HG02588 (cell line): ENCODE results near the gene NXN.
"Not testable (repeated sequence)": the region's sequence is repeated elsewhere in the genome, so short reads cannot be mapped to it uniquely, and the experiment has no call there.

ENCODE experiments used
- ATAC-seq: cut with Tn5 transposase; IDR thresholded peaks from one replicate; pipeline ENCODE4 v1.9.1; 2021; ENCODE audit warnings: mild to moderate bottlenecking, moderate library complexity; ENCODE audit not compliant: unreplicated experiment

The NXN gene

DNA sequence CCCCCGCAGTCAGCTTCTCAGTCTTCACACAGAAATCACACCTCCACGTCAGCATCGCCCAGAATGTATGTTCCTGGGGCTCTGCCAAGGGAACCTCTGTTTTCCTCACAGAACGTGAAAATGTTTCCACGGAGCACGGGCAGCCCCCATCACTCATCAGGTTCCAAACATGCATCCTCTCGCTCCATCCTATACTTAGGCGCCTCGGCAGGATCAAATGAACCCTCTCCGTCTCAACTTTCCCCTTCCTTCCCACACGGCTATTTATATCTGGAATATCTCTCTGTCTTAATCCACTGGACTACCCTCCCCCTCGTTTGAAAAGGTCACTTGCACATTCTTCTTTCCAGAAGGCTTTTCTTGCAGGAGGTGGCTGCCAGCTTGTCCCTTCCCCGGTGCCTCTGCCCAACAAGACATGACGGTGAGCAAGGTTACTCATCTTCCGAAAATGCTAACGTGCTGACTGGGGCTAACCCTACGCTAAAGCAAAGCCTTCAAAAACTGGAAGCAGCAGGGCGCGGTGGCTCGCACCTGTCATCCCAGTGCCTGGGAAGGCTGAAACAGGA, 21.6 kb downstream of the NXN start:
- no peak for ATAC-seq

DNA sequence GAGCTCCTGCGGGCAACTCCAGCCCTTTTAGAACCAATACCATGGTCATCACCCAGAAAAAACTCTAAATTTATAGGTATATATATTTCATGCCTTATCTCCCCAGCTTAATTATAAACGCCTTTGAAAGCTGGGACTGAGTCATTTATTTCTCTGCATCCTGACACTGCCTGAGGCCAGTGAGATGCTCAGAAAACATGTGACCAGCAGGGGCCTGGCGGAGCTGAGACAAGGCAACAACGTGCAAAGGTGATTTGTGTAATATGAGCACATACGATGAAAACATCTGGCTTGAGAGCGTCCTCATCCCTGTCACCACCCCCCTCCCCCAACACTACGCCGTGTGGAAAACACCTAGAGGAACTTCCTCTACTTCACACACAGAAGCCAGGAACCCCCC, 22.7 kb downstream of the NXN start:
- no peak for ATAC-seq

DNA sequence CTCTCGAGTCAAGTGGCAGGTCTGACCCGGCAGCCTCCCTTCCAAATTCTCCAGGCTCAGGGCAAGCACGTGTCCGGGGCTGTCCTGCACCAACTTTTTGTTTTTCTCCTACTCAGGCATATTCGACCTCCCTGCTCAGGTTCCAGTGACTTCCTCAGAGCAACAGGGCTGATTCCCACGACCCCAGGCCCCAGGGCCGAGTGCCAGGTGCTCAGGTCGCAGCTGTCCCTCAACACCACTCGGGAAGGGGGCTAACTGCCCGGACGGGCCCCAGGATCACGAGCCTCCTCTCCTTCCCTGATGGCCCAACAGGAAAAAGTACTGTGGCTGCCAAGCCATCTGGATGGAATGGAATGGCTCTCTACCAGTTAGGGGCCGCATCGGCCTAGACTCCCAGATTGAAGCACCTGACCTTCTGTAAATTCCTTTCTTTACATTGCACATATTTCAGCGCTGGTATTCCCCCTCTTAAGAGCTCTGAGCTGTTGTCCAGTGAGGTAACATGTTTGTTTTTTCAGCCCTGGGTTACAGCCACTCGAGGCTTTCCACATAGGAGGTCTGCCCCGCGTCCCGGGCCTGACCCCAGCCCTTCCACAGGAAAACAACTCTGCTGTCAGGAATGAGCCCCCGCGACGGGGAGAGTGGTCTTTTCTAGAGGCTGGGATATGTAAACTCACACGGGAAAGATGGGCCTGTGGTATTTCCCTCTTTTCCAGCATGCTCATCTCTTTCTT, 25.0 kb downstream of the NXN start:
- ATAC-seq, result no peak

DNA sequence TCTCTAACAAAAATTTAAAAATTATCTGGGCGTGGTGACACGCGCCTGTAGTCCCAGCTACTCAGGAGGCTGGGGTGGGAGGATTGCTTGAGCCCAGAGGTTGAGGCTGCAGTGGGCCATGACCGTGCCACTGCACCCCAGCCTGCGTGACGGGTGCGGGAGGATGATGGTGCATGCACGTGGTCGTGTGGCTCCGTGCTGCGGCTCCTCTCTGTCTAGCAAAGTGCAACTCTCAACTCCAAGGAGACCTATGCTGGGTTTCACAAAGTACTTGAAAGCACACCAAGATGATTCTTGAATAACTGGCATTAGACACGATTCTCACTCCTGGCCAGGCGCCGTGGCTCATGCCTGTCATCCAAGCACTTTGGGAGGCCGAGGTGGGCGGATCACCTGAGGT, 25.8 kb downstream of the NXN start:
- no peak for ATAC-seq

DNA sequence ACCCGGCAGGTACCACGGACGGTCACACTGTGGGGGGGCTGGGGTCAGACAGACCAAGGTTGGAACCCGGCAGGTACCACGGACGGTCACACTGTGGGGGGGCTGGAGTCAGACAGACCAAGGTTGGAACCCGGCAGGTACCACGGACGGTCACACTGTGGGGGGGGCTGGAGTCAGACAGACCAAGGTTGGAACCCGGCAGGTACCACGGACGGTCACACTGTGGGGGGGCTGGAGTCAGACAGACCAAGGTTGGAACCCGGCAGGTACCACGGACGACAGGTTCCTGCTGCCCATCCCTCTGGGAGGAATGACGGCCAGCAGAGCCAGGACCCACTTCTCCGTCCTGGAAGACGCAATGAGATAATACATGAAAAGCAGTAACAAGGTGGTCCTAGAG, 27.0 kb downstream of the NXN start:
- not testable (repeated sequence) for ATAC-seq

DNA sequence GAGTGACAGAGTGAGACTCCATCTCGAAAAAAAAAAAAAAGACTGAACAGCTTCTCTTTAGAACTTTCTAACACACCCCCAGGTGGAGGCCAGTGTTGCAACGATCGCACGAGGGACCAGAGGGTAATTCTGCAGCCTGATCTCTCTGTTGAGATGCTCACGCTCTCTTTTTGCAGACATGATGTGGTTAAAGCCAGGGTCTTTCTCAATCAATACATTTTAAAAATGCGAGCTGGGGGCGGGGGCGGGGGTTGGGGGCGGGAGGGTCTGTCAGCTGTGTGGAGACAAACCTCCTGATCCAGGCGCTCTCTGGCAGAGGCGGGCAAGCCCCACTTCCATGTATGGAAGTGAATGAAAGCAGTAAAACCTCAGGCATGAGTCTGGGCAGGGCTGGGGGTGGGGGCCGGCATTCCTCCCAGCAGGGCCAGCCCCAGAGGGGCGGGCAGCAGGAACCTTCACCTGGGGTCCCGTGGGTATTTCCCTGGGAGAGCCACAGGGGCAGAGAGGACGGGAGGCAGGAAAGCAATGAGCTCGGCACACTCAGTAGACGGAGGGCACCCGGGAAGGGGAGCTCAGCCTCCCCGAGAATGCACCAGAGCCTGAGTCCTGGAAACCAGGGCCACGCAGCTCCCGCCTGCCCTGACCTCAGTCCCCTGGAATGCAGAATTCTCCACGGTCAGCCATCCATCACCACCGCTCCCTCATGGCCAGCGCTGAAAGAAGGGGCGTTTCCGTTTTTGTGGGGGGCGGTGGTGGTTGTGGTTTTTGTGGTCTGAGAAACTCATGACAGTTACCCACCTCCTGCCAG, 28.0 kb downstream of the NXN start:
- no peak for ATAC-seq

DNA sequence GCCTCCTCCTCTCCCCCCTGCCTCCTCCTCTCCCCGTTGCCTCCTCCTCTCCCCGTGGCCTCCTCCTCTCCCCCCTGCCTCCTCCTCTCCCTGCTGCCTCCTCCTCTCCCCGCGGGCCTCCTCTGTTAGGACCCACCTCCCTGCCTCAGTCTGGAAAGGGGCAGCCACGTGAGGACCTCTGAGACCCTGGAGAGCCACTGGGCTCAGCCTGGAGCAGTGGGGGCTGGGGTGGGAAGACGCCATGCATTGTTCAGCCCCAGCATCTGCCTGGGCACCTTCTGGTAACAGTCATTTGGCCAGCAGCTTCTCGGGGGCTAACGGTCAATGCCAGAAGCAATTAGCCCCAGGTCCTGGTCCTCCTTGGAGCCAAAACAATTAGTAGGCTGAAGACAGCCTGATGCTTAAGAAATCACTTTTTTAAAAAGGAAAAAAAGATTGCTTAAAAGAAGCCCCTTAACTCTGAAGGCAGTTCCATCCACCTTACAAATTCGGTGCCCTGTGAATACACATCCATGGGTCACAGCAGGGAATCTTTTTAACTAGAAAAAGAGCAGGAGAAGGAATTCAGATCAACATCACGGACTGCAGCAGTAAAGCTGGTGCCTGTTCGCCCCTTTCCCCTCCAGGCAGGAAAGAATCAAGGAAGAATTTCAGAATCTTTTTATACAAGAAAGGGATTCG, 29.8 kb downstream of the NXN start:
- ATAC-seq, result no peak

DNA sequence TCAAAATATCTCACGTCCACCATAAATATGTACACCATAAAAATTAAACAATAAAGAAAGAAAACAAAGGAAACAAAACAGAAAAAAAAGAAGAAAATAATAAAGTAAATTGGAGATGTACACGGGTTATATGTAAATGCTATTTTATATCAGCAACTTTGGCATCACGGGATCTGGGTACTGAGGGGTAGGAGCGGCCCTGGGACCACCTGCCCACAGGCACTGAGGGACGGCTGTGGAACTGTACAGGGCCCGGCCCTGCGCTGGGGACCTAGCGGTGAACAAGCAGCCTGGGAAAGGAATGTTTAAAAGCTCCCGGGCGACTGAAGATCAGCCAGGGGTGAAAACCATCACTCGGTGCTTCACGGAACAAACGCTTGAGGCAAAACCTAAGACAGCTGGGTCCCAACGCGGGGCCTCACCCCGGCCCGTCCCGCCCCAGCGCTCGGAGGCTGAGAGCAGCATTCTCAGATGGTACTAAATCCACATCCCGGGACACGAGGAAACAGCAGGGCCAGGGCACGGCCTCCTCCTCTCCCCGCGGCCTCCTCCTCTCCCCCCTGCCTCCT, 31.2 kb downstream of the NXN start:
- ATAC-seq, result no peak

DNA sequence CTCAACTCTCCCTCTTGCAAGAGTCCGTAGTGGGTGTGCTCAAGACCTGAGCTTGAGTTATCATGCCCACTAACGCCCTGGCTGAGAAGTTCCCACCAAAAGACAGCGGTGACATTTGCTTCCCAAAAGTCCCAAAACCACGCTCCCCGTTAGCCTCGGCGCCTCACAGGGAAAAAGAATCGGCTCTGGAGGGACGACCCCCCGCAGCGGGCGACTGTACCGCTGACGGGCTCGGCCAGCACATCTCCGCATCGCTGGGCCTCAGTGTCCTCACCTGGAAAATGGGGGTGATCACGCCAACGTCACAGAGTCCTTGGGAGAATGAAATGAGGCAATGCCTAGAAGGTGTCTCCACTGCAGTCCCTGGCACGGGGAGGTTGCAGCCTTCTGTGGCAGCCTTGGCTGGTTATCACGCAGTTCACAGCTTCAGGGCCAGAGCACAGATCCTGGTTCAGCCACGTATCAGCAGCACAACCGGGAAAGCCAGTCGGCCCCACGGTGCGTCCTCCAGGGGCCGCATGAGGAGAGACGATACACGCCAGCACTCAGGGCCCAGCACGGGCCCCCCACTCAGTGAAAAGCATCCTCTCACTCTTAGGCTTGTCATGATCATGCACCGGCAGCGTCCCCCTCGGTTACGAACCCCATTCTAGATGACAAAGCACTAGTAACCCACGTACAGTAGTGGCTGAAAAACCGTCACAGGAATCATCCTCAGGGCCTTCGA, 32.9 kb downstream of the NXN start:
- no peak for ATAC-seq

DNA sequence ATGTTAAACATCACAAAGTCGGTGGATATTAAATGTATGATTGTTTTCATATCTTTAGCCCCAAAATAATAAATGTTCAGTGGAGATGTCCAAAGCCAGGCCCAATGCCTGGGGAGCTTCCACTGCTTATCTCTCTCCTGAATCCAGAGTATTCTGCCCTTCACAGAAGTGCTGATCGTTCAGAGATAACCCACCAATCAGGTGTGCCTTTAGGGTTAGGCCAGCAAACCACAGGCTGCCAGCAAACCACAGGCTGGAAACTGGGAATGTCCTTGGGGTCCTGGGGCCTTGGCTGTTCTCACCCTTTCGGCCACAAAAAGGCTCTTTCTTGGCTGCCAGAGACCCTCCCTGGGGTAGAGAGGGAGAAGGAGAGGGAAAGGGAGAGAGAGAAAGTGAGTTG, 33.9 kb downstream of the NXN start:
- no peak for ATAC-seq

DNA sequence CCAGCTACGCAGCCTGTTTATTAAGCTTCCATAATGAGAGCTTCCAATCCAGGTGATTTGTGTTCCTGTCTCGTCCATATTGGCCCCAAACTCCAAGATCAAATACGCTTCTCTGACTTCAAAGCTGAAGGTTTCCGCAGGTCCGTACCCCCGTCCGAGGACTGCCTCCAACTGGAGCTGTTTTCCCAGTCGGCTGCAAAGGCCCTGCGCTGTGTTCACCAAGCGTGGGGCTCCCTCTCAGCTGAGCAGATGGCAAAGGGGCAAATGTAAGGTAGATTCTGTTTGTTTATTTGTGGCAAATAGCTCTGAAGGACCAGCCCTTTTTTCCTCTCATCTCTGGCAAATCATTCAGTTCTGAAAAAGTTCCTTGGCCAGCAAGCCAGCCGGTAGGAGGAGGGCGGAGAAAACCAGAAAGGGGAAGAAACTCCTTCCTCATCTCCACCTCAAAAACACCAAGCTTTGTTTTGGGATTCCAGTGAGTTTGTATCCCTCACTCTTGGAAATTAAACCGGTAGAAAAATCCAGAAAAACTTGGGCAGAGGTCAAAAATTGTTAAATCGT, 35.2 kb downstream of the NXN start:
- no peak for ATAC-seq

DNA sequence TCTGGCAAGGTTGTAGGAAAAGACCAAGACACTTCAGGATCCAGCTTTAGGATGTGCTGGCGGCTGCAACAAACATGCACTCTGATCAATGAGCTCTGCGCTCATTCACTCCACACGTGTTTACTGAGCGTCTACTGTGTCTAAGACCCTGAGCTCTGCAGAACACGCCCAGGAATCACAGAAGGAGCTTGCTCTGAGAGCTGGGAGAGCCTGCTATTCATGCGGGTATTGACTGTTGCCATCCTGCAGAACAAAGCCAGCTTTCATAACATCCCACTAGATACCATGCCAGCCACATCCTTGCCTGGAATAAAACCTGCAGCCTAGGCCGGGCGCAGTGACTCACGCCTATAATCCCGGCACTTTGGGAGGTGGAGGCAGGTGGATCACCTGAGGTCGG, 44.1 kb downstream of the NXN start:
- ATAC-seq, result no peak

DNA sequence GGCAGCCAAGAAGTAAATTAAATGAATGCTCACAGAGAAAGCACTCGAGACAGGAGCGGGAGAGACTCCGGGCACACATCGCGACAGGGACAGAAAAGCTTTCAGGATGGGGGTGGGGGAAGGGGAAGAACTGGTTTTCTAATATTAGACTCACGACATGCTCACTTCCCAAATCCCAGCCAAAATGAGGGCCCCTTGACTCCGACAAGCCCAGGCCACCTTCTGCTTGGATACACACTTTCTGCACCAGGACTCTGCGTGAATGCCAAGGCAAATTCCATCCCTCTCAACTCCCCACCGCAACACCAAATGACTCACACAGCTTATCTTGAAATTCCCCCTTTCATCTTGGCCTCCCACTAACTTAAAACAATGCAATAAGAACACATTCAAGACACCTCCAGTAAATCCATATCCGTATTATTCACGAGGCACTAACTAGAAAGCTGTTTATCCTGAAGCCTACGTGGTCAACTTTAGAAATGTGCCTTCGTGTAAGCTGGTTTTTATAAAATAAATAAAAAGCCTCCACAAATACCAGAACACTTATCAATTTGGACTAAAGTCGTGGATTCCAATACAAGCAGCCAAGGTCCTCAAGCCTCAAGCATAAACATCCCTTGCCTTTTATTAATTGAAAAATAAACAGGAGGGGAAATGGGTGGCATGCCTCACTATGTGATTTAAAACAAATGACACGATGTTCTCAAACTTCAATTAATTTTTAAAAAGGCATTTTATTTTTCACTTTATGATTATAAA, 46.1 kb downstream of the NXN start:
- ATAC-seq, result no peak

DNA sequence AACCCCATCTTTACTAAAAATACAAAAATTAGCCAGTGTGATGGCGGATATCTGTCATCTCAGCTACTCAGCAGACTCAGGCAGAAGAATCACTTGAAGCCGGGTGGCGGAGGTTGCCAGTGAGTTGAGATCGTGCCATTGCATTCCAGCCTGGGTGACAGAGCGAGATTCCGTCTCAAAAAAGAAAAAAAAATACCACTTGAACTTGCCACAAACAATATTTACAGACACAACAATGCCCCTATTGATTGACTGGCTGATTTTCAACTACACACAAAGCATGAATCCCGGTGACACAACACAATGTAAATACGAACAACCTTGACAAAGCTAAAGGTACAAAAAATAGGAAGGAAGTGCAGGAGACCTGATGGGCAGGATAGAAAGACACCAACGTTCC, 49.3 kb downstream of the NXN start:
- no peak for ATAC-seq

DNA sequence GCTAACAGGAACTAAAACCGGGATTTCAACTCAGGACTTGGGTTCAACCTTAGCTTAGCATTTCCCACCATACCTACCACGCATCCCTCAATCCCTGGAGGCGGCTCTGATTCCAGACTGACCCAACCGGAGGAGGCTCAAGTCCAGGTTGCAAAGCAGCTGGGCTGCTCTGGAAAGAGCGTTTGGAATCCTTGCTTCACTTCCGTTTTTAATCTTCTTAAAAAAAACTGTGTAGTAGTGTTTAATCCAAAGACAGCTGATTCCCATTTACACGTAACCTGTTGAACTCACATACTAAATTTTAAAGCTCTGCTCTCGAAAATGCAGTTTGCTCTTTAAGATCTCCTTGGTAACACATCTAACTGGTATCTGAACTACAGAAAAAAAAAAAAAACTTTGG, 50.0 kb downstream of the NXN start:
- no peak for ATAC-seq

DNA sequence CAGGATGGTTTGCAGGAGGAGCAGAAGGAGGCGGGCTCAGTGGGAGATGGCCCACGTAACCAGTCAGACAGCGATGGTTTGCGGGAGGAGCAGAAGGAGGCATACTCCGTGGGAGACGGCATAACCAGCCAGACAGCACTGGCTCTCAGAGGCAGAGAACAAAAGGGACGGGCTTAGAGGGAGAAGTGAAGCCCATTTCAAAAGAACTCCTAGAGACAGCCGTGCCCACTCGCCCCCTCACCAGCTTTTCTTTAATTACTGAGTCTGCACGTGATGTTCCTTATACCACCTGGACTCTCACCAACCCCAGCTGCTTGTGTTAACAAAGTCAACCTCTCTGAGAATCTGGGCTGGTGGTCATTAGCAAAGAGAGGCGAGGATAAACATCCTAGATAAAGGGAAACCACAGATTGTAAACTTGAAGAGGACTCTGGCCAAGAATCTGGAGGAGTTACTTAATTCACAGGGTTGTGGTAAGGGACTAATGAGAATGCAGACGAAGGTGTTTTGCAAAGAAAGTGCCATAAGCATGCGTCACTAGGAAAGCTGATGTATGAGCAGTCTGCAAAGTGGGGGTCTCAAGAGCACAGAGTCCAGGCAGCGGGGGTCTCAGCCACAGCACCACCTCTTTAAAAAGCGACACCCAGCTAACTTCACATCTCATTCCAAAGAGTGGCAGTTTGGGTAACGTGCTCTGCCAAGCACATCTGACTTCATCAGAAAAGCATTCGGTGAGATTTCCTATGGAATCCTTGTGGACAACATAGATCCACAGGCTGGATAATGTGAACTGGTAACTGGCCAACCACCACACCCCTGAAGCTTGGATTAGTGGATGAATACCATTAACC, 51.7 kb downstream of the NXN start:
- no peak for ATAC-seq

DNA sequence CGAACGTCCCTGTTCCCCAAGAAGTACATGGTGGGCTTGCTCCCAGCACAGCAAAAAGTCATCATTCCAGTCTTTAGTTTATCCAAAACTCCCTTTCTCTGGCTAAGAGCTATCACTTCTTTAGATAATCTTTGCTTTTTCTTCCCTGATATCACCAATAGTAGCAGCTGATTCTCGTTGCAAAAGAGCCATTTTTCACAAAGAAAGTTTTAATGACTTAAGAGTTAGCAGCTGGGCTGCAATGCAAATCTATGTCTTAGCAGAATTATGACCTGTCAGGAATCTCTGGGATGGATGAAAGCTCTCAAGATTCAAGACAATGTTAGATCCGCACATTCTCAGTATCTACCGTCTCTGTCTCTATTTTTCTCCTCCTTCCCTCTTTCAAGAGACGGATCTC, 53.8 kb downstream of the NXN start:
- no peak for ATAC-seq

DNA sequence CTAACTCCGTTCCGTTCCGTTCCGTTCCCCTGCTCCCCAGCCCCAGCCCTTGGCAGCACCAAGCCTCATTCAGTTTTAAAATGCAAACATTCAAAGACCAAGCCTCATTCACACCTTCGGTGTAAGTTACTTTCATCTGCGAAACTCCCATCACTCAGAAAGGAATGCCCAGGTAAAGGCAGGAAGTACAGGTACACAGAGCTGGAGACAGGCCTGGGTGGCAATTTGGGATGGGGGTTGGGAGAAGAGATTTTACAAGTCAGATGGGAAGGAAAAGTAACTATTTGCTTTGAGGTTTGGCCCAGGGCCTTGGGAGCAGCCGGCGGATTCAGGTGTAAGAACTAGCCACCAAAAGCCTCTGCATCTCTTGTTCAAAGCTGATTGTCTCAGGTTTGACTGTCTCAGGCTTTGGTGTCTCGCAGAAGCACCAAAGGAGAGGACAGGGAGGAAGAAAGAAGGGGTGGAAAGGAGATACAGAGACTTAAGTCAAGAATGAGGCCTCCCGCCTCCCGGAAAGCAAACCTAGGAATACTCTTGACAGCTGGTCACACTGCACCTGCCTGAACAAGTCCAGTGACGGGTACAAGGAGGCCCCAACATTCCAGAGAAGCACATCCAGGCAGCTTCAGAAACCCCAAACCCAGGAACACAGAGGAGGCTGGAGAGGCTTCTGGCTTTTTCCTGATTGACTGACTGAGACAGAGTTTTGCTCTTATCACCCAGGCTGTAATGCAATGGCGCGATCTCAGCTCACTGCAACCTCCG, 54.7 kb downstream of the NXN start:
- no peak for ATAC-seq
